ENCODE measurements around the gene FOXP1. TPM values are rescaled to one million over a fixed set of nuclear protein-coding genes. Genes with fewer than 3 reads are reported as not detected.

FOXP1 gene
- total and polyA plus RNA-seq, 2 of the 13 experiments (the other 11 are each of a cell fraction or from before 2014, with no cell fraction given), result 40.4 to 59.0 TPM

GRCh38 chr3:71041371-71041770 is 542.2 kb downstream of the FOXP1 start:
- TF ChIP-seq TMF1 (CRISPR knock-in tag; IDR thresholded peaks at IDR 0.05; ENCODE audit: low read depth) (no peak), YEATS2 (CRISPR knock-in tag; IDR thresholded peaks at IDR 0.05; ENCODE audit: borderline replicate concordance) (no peak), BCL3 (CRISPR knock-in tag; IDR thresholded peaks at IDR 0.05) (no peak), SETDB1 (CRISPR knock-in tag; IDR thresholded peaks at IDR 0.05; ENCODE audit: borderline replicate concordance) (no peak), ZNF574 (CRISPR knock-in tag; IDR thresholded peaks at IDR 0.05) (no peak)
- H2AFZ ChIP-seq (ENCODE audit: low read length), result no peak overlapping the region
- DNase-seq (ENCODE audit: low spot score) (no peak), FAIRE-seq (no peak), ATAC-seq (no peak)
- BruUV-seq (replicated peaks), result no TSS peak
- CTCF ChIA-PET (ENCODE audit: low intra/inter-chr PET ratio, low total read pairs), result no interaction called here
- POLR2A ChIA-PET, result no interaction called here
- intact Hi-C loops (cut with micrococcal nuclease; ENCODE audit: unreplicated experiment) (no loop called here), in situ Hi-C loops (cut with HindIII; ENCODE audit: extremely low pct_ligation_motif_present, low pct_unique_long_range_greater_than_20kb) (no loop called here)
- H3K4me1 ChIP-seq (ENCODE audit: insufficient read depth, low read length), result peaks cover 1% of the 10 kb centered on the region; the same call in 1 of the 2 replicates
- H4K20me1 ChIP-seq (ENCODE audit: insufficient read depth, low read length), result no peaks in the 10 kb centered on the region
- no peak overlapping the region for H3K27ac ChIP-seq (ENCODE audit: extremely low read length, insufficient read depth, low read length)
- H3K36me3 ChIP-seq (replicated peaks in 1 of 2; ENCODE audit: control insufficient read depth in 1 of 2, insufficient read depth in 2 of 2, low read length in 2 of 2), result peaks cover 34 to 94% of the 10 kb centered on the region in 2 experiments
- WGBS (ENCODE audit: low lambda C conversion rate), result 97% methylated on average over 7 of the region's 7 CpGs
- H3K9ac ChIP-seq (ENCODE audit: insufficient read depth, low read depth, low read length), result no peak overlapping the region
- H3K27me3 ChIP-seq (ENCODE audit: control insufficient read depth in 1 of 2, insufficient read depth in 2 of 2, low read length in 2 of 2), result no peaks in the 10 kb centered on the region
- H3K4me2 ChIP-seq (ENCODE audit: low read depth, low read length), result no peak overlapping the region
- H3K4me3 ChIP-seq (replicated peaks in 1 of 3; ENCODE audit: insufficient read depth in 1 of 3, low read depth in 2 of 3, low read length in 3 of 3), result no peak overlapping the region
- no peaks in the 10 kb centered on the region for H3K9me3 ChIP-seq (ENCODE audit: low read length)
- H3K79me2 ChIP-seq (ENCODE audit: insufficient read depth, low read length), result peaks cover 19% of the 10 kb centered on the region
